Measurements from ENCODE around the gene RNF123. TPM values are rescaled to one million over a fixed set of nuclear protein-coding genes. Genes with fewer than 3 reads are reported as not detected.

RNF123 gene
- total RNA-seq, 1 experiment from 2014 or later = 71.9 TPM

GRCh38 chr3:49661281-49661680 lies 28.1 kb upstream of the RNF123 start:
- peaks cover 0 to 13% of the 10 kb centered on the region in 2 experiments; a peak in 1 of 4 replicates for H3K4me1 ChIP-seq (ENCODE audit: control insufficient read depth in 1 of 2, insufficient read depth in 2 of 2, low read length in 2 of 2)
- intact Hi-C loops (cut with micrococcal nuclease) = no loop called here
- no peaks in the 10 kb centered on the region for H3K27me3 ChIP-seq (ENCODE audit: insufficient read depth, low read length)
- no peak overlapping the region for H2AFZ ChIP-seq (ENCODE audit: low read depth, low read length, poor library complexity, severe bottlenecking)
- no peak overlapping the region for H3K27ac ChIP-seq (ENCODE audit: low read depth, low read length)
- no peak for DNase-seq (ENCODE audit: low read depth, low spot score)
- TF ChIP-seq ZFX (IDR thresholded peaks at IDR 0.05) (no peak), FOSL1 (IDR thresholded peaks at IDR 0.05; ENCODE audit: low read depth) (no peak), SIN3A (IDR thresholded peaks at IDR 0.05; ENCODE audit: low read depth) (no peak), SP1 (IDR thresholded peaks at IDR 0.05; ENCODE audit: low read depth) (no peak), CEBPB (IDR thresholded peaks at IDR 0.05; ENCODE audit: low read depth) (no peak), EZH2 (IDR thresholded peaks at IDR 0.05) (no peak), EGR1 (IDR thresholded peaks at IDR 0.05; ENCODE audit: low read depth) (no peak), RAD21 (IDR thresholded peaks at IDR 0.05; ENCODE audit: low read depth) (no peak), POLR2A (IDR thresholded peaks at IDR 0.05; ENCODE audit: borderline replicate concordance, extremely low read depth, insufficient read depth, insufficient read length) (no peak), YY1 (IDR thresholded peaks at IDR 0.05; ENCODE audit: extremely low read depth, insufficient replicate concordance, low read depth, low read length) (no peak), ELF1 (IDR thresholded peaks at IDR 0.05; ENCODE audit: borderline replicate concordance, low read depth) (no peak), REST (IDR thresholded peaks at IDR 0.05; ENCODE audit: low read depth) (no peak)
- TF ChIP-seq, protein P1, sequence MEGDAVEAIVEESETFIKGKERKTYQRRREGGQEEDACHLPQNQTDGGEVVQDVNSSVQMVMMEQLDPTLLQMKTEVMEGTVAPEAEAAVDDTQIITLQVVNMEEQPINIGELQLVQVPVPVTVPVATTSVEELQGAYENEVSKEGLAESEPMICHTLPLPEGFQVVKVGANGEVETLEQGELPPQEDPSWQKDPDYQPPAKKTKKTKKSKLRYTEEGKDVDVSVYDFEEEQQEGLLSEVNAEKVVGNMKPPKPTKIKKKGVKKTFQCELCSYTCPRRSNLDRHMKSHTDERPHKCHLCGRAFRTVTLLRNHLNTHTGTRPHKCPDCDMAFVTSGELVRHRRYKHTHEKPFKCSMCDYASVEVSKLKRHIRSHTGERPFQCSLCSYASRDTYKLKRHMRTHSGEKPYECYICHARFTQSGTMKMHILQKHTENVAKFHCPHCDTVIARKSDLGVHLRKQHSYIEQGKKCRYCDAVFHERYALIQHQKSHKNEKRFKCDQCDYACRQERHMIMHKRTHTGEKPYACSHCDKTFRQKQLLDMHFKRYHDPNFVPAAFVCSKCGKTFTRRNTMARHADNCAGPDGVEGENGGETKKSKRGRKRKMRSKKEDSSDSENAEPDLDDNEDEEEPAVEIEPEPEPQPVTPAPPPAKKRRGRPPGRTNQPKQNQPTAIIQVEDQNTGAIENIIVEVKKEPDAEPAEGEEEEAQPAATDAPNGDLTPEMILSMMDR (IDR thresholded peaks at IDR 0.05 in 2 of 3, conservative IDR thresholded peaks at IDR 0.05 in 1 of 3; ENCODE audit: borderline replicate concordance in 1 of 3, insufficient read depth in 1 of 3, low read depth in 2 of 3, low read length in 2 of 3) = no peak
- ChIA-PET POLR2A (no interaction called here), CTCF (no interaction called here), RAD21 (ENCODE audit: low non-redundant PET in 1 of 2, low total read pairs in 2 of 2, uncharacterized antibody in 2 of 2, unreplicated experiment in 2 of 2) (no interaction called here)
- no peaks in the 10 kb centered on the region for H4K20me1 ChIP-seq (ENCODE audit: insufficient read depth)
- H3K9me2 ChIP-seq (ENCODE audit: insufficient read depth) = no peaks in the 10 kb centered on the region
- H3K4me2 ChIP-seq (ENCODE audit: low read length) = no peak overlapping the region
- no peak overlapping the region for H3K9ac ChIP-seq (ENCODE audit: low read length)
- H3K36me3 ChIP-seq (ENCODE audit: control insufficient read depth in 1 of 2, insufficient read depth in 2 of 2, low read length in 2 of 2) = no peaks in the 10 kb centered on the region
- no peaks in the 10 kb centered on the region for H3K9me3 ChIP-seq (ENCODE audit: control insufficient read depth in 1 of 2, insufficient read depth in 1 of 2, low read depth in 1 of 2, low read length in 2 of 2)
- no peak overlapping the region for H3K4me3 ChIP-seq (replicated peaks in 1 of 2; ENCODE audit: low read depth in 1 of 2, low read length in 2 of 2)
- no peaks in the 10 kb centered on the region for H3K79me2 ChIP-seq (ENCODE audit: insufficient read depth, low read length)
- ATAC-seq = no peak
- BruUV-seq (replicated peaks) = no TSS peak

All from HCT116 (cell line).